Stimulated activated CD4-positive, alpha-beta T cell treated with anti-CD3 and anti-CD28 coated beads, TNF-alpha, amount 100 ng/mL, for 4 hours (primary cell): ENCODE measurements around the gene PRR16.

Experiments
- DNase-seq, 3 experiments: peaks; one replicate each; pipeline ENCODE4 v3.0.0-alpha.2; 2020; ENCODE audit warnings: low read depth in 3 of 3

PRR16 gene

DNA sequence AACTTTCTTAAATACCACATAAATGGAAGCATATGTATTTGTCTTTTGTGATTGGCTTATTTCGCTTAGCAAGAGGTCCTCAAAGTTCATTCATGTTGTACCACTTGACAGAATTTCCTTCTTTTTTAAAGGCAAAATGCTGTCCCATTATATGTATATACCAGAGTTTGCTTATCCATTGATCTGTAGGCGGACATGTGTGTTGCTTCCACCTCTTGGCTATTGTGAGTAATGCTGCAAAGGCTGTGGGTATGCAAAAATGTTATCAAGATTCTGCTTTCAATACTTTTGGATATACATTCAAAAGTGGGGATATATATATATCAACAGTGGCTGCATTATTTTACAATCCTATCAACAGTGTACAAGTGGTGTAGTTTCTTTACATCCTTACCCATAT, 271.0 kb downstream of the PRR16 start:
- DNase-seq: no peak
